GM12891 (cell line): Measurements from ENCODE around the gene ADAT3.

Experiments
- DNase-seq: peaks from one replicate; pipeline ENCODE4 v3.0.0; 2011; ENCODE audit warnings: low spot score; ENCODE audit not compliant: insufficient read length
- FAIRE-seq: peaks from 2 replicates; lab custom pipeline; 2011; peaks lifted over from hg19 to GRCh38; lab: Jason Lieb, UNC
- PAX5 ChIP-seq: IDR thresholded peaks from 2 replicates; pipeline ENCODE4 v1.6.1; 2011; ENCODE audit warnings: low read length, moderate library complexity, mild to moderate bottlenecking; ENCODE audit not compliant: insufficient read depth, severe bottlenecking
- POLR2A ChIP-seq: IDR thresholded peaks from 2 replicates; pipeline ENCODE4 v1.6.1; 2011; ENCODE audit warnings: low read depth, low read length, control low read depth
- POLR2AphosphoS5 ChIP-seq: IDR thresholded peaks from 2 replicates; pipeline ENCODE4 v1.6.1; 2011; ENCODE audit warnings: low read depth, low read length, control low read depth
- POU2F2 ChIP-seq: IDR thresholded peaks from 2 replicates; pipeline ENCODE4 v1.6.1; 2011; ENCODE audit warnings: low read depth, mild to moderate bottlenecking, control low read depth, low read length, moderate library complexity
- SPI1 ChIP-seq: IDR thresholded peaks from 2 replicates; pipeline ENCODE4 v1.6.1; 2011; ENCODE audit warnings: low read depth, low read length, control low read depth
- TAF1 ChIP-seq: IDR thresholded peaks from 2 replicates; pipeline ENCODE4 v1.6.1; 2011; ENCODE audit warnings: low read depth, low read length, control low read depth

The ADAT3 gene

GRCh38 chr19:1912760-1913505, 7.7 kb downstream of the ADAT3 start:
- no peak for TF ChIP-seq PAX5
- TF ChIP-seq SPI1: no peak
- TF ChIP-seq TAF1: no peak
- TF ChIP-seq POLR2AphosphoS5: no peak
- no peak for TF ChIP-seq POLR2A
- TF ChIP-seq POU2F2: no peak
- FAIRE-seq (no peak), DNase-seq (no peak)

- DNase-seq: no peak
- FAIRE-seq: no peak
- TF ChIP-seq TAF1 (no peak), POU2F2 (no peak), POLR2AphosphoS5 (no peak), SPI1 (no peak), POLR2A (no peak), PAX5 (no peak)
Observed at GRCh38 chr19:1913781-1914577, 8.8 kb downstream of the ADAT3 start.

GRCh38 chr19:1914826-1915341, 9.7 kb downstream of the ADAT3 start:
- no peak for DNase-seq
- no peak for TF ChIP-seq SPI1
- no peak for TF ChIP-seq POLR2A
- no peak for TF ChIP-seq POU2F2
- no peak for TF ChIP-seq PAX5
- TF ChIP-seq TAF1: no peak
- TF ChIP-seq POLR2AphosphoS5: no peak
- FAIRE-seq: no peak

- FAIRE-seq (no peak), DNase-seq (no peak)
- TF ChIP-seq PAX5: no peak
- TF ChIP-seq SPI1: no peak
- TF ChIP-seq POLR2A: no peak
- no peak for TF ChIP-seq POU2F2
- TF ChIP-seq TAF1: no peak
- no peak for TF ChIP-seq POLR2AphosphoS5
Observed at GRCh38 chr19:1917146-1917545, 11.9 kb downstream of the ADAT3 start.

- no peak for FAIRE-seq
- no peak for DNase-seq
- TF ChIP-seq POLR2A (no peak), SPI1 (no peak), TAF1 (no peak), PAX5 (no peak)
Observed at GRCh38 chr19:1917926-1918325, 12.7 kb downstream of the ADAT3 start.

- TF ChIP-seq PAX5: no peak
- no peak for TF ChIP-seq SPI1
- no peak for TF ChIP-seq POLR2A
- TF ChIP-seq POLR2AphosphoS5: no peak
- no peak for TF ChIP-seq TAF1
- TF ChIP-seq POU2F2: no peak
- FAIRE-seq (no peak), DNase-seq (no peak)
Observed at GRCh38 chr19:1918975-1919374, 13.8 kb downstream of the ADAT3 start.

GRCh38 chr19:1920644-1921043, 15.4 kb downstream of the ADAT3 start:
- FAIRE-seq: no peak
- TF ChIP-seq PAX5 (no peak), POU2F2 (no peak), POLR2A (no peak), POLR2AphosphoS5 (no peak), SPI1 (no peak), TAF1 (no peak)
- no peak for DNase-seq

GRCh38 chr19:1921326-1921725, 16.1 kb downstream of the ADAT3 start:
- DNase-seq (no peak), FAIRE-seq (no peak)
- TF ChIP-seq TAF1: no peak
- TF ChIP-seq POU2F2: no peak
- no peak for TF ChIP-seq SPI1
- no peak for TF ChIP-seq POLR2A

GRCh38 chr19:1921825-1922224, 16.6 kb downstream of the ADAT3 start:
- DNase-seq: no peak
- no peak for FAIRE-seq
- TF ChIP-seq TAF1 (no peak), POLR2AphosphoS5 (no peak), PAX5 (no peak), SPI1 (no peak), POLR2A (no peak), POU2F2 (no peak)
